GM19193 (cell line): ENCODE results near the gene GRWD1.

Experiments
- POLR2A ChIP-seq: IDR thresholded peaks from 4 replicates; pipeline ENCODE4 v1.6.1; 2011; ENCODE audit not compliant: insufficient read depth, insufficient read length; ENCODE audit errors: extremely low read depth

Gene GRWD1

GRCh38 chr19:48444129-48444935, 1.5 kb upstream of the GRWD1 start:
- TF ChIP-seq POLR2A: no peak

- TF ChIP-seq POLR2A: no peak
Observed at GRCh38 chr19:48444936-48445200, 915 bp upstream of the GRWD1 start.

GRCh38 chr19:48445256-48445605, 552 bp upstream of the GRWD1 start:
- no peak for TF ChIP-seq POLR2A

GRCh38 chr19:48446579-48446978, 796 bp downstream of the GRWD1 start:
- no peak for TF ChIP-seq POLR2A

- no peak for TF ChIP-seq POLR2A
Observed at GRCh38 chr19:48448563-48448962, 2.8 kb downstream of the GRWD1 start.

GRCh38 chr19:48450441-48450840, 4.7 kb downstream of the GRWD1 start:
- TF ChIP-seq POLR2A: no peak

GRCh38 chr19:48450863-48451262, 5.1 kb downstream of the GRWD1 start:
- no peak for TF ChIP-seq POLR2A

GRCh38 chr19:48451624-48452023, 5.8 kb downstream of the GRWD1 start:
- TF ChIP-seq POLR2A: no peak

- no peak for TF ChIP-seq POLR2A
Observed at GRCh38 chr19:48452289-48453190, 6.8 kb downstream of the GRWD1 start.

GRCh38 chr19:48454150-48454730, 8.5 kb downstream of the GRWD1 start:
- no peak for TF ChIP-seq POLR2A

GRCh38 chr19:48455171-48455907, 9.6 kb downstream of the GRWD1 start, which contains the start of gene KCNJ14:
TSS of gene KCNJ14 (plus strand) at chr19:48455574. CDS start at chr19:48461725, 6,151 bp downstream.
- TF ChIP-seq POLR2A: no peak

- no peak for TF ChIP-seq POLR2A
Observed at GRCh38 chr19:48455908-48456562, 10.3 kb downstream of the GRWD1 start.

- TF ChIP-seq POLR2A: no peak
Observed at GRCh38 chr19:48456864-48457263, 11.1 kb downstream of the GRWD1 start.

GRCh38 chr19:48458016-48458415, 12.2 kb downstream of the GRWD1 start:
- no peak for TF ChIP-seq POLR2A

- no peak for TF ChIP-seq POLR2A
Observed at GRCh38 chr19:48461651-48461981, 15.8 kb downstream of the GRWD1 start.

- no peak for TF ChIP-seq POLR2A
Observed at GRCh38 chr19:48461982-48462655, 16.3 kb downstream of the GRWD1 start.
